Sciatic nerve (tissue), 2 donors: Measurements from ENCODE around the gene CDK5. TPM values are rescaled to one million over a fixed set of nuclear protein-coding genes. Genes with fewer than 3 reads are reported as not detected.

Experiments used
- ATAC-seq: fragments of 200-7000 bp; cut with Tn5 transposase; one replicate; pipeline ENCODE4 v1.9.1; 2020; ENCODE audit warnings: mild to moderate bottlenecking, moderate library complexity
- DNase-seq: peaks from one replicate; pipeline ENCODE4 v3.0.0-alpha.2; 2020; ENCODE audit warnings: low spot score
- intact Hi-C: fragments of 100-400 bp; cut with DNase I; formaldehyde crosslinking; loops from one replicate; pipeline ENCODE4 v1.14.2; 2022
- total RNA-seq: library from RNA; stranded (reverse); fragmentation: NEBNext Ultra II Directional; extraction: Animal tissue kit (Norgen Biotek cat#: 25700); gene quantifications from one replicate; pipeline ENCODE4 v1.2.1, GENCODE V29; 2021
- donor health status: DM: no; HTN: no; CAD: no.
- donor health status: DM: no; HTN: no; CAD: no.

CDK5 gene
- 5.7 TPM for total RNA-seq

DNA sequence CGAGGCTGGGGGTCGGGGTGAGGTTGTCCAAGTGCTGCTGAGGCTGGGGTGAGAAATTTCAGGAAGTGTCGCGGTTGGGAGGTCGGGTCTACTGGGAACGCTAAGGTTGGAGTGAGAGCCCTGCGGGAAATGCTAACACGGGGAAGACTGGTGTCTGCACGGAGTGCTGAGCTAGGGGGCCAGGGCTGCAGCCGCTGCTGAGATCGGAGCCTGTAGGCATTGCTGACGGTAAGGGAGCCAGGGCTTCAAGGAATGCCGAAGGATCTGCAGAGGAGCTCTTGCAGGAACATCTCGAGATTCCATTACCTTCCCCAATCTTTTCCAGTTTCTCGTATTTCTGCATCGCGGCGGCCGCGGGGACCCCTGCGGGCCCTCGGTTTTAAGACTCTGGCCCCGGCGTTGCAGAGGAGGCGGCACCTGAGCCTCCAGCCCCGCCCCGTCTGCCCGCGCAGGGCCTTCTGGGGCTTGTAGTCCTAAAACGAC lies at the start of gene CDK5:
Gene CDK5 (minus strand): TSS at position 392 of the 483 bp plus-strand sequence. CDS start 49 bp downstream, at position 343.
- ATAC-seq (peak; percentile 2), DNase-seq (no peak)
- intact Hi-C loops, result no loop called here

DNA sequence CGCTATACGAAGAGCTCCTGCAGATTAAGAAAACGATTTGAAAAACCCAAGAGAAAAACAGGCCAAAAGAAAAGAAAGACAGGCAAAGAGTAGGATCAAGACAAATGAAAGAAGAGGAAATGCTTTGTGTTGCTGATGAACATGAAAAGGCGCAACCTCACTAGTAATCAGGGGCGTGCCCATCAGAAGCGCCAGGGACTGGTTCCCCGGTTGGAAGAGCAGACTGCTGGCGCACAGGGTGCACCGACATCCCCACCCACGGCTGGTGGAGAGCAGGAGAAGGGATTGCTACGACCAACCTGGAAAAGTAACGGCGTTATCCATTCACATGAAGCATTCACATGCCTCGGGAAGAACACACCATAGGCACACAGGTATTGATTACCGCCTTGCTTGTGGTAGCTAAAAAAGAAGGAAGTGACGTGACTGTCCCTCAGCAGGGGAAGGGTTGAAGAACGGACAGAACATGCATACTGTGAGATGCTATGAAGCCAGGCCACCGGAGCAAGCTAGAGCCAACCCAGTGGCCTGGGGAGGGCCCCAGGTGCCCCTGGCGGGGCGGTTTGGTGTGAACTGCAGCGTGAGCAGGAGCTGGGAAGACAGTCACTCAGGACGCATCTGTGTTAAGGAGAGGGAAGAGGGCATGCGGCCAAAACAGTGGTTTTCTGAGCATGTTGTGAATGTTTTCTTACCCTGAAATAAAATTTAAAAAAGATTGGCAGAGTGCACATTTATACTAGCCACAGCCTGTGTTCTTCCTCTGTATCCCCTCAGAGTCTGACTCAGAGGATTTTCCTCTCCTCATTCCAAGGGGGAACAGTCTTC lies 46.9 kb upstream of the CDK5 start:
- intact Hi-C loops, result no loop called here
- ATAC-seq, result peak; percentile 34
- DNase-seq, result peak; percentile 83

DNA sequence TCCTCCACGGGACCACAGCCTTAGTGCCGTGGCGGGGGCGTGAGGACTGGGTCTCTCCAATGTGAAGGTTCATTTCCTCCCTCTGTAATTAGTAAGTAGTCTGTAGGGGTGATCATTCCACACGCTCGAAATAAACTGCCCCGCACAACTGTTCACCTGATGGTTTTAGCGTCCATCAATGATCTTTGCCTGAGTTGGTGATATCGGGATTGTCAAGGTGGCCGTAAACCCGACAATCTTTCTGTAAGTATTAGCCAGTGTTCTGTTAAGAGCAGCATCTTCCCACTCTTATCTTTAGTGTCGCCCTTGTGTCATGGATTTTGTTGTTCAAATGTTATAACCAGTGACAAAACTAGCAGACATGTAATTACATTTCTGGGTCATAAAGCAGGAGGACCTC lies 46.3 kb upstream of the CDK5 start:
- DNase-seq (no peak), ATAC-seq (no peak)
- intact Hi-C loops, result no loop called here

DNA sequence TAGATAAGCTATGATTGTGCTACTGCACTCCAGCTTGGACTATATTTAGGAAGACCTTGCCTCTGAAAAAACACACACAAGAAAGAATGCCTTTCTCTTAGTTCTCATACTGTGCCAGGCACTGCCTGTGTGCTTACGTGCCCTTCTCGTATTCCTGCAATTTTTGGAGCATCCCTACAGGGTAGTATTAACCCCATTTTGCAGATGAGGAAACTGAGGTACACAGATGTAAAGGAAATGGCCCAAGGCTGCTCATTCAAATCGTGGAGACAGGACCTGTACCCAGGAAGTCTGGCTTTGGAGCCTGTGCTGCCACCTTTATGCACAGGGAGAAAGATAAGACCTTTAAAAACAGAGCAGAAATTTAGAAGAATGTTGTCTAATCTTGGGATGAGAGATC lies 45.3 kb upstream of the CDK5 start:
- no peak for ATAC-seq
- no peak for DNase-seq
- intact Hi-C loops, result no loop called here

DNA sequence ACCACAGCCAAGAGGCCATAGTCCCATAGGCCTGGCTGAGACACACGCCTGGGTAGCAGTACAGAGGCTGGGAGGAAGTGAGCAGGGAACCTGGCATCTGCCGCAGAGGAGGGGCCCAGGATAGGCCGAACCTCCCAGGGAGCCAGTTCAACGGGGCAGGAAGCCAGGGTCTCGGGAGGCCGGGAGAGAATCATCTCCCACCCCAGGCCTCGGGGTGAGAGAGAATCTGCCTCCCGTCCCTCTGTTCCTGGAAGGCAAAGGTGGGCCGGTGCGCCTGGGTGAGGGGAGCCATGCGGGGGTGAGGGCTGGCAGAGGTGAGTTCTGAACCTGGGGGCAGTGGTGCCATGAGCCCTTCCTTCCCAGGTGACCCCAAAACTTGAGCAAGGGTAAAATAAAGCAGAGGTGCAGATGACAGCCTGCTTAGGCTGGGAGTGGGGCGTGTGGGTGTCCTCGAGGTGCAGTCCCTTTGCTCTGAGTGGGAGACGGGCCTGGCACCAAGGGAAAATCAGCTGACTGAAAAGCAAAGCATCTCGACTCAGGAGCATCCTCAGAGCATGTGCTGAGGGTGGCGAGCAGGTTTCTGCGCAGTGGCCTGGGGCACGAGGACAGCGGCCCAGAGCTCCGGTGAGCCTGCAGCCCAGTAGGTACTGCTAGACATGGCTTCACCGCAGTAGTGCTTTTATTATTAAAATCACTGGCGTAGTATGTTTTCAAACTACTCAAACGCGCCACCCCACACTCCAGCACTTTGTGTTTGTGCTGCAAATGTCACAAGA lies 44.1 kb upstream of the CDK5 start:
- intact Hi-C loops, result no loop called here
- DNase-seq (no peak), ATAC-seq (no peak)

DNA sequence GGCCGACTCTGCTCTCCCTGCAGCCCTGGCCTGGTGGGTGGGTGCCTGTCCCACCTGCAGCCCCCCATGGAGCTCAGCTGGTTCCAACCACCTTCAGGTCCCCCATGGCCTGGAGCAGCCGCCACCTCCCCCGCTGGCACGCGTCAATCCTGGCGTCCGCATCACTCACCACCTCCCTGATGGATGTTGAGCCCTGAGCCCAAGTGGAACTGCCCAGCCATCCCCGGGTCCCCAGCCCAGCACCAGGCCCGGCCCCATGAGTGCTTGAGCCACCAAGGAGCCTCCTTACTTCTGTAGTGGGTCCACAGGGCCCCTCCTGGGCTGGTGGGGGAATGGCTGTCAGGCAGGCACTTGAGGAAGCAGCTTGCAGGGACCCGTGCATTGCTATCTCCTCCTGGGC lies 43.2 kb upstream of the CDK5 start:
- intact Hi-C loops, result no loop called here
- ATAC-seq (peak; percentile 14), DNase-seq (no peak)

DNA sequence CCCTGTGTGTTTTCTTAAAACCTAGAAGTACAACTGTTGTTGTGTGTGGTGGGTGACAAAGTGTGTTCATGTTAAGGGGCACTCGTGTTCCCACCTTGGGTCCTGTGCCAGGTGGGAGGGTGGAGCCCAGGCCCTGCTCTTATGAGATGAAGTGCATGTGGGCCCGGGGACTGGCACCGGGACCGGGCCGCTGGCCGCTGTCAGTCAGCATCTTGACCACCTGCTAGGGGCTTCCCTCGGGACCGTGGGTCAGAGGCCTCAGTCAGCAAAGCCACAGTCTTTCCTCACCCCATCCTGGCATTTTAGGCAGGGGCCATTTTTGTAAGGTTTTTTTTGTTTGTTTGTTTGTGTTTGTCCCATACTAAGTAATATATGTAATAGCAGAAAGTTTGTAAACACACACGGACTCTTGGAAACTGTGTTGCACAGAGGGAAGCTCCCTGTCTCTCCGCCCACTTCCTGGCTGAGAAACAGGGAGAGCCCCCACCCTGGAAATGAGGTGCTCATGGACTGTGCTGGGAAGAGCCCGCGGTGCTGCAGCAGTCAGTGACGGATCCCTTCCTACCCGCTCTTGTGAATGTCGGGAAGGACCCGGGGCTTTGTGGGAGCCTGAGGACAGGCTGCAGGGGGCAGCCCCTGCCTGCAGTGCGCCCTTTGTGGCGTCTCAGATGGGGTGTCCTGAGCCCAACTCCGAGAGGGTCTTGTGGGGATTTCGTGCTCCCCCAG lies 42.0 kb upstream of the CDK5 start:
- ATAC-seq, result no peak
- DNase-seq, result no peak
- intact Hi-C loops, result no loop called here

DNA sequence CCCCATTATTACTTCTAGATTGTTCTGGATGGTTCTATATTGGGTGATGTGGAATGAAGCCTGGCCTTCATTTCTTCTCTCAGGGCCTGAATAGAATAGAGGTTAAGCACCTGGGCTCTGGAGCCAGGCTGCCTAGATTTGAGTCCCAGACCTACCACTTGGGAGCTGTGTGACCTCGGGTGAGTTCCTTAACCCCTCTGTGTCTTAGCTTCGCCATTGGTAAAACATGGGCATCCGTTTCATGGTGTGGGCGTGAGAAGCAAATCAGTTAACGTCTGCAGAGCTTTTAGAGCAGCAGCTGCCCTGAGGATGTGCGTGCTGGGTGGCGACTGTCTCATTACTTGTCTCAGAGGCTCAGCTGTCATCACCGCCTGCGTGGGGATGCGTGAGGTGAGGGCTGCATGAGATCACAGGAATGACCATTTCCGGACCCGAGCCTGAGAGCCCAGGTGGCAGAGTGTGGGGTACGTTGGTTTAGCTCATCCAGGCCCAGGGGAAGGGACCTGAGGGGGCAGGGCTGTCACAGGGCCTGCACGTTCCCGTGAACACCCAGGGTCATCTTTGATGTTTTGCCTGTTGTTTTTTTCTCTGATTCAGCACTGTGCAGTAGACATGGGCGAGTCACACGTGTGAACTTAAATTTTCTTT lies 38.3 kb upstream of the CDK5 start:
- intact Hi-C loops, result no loop called here
- DNase-seq (peak; percentile 47), ATAC-seq (no peak)

DNA sequence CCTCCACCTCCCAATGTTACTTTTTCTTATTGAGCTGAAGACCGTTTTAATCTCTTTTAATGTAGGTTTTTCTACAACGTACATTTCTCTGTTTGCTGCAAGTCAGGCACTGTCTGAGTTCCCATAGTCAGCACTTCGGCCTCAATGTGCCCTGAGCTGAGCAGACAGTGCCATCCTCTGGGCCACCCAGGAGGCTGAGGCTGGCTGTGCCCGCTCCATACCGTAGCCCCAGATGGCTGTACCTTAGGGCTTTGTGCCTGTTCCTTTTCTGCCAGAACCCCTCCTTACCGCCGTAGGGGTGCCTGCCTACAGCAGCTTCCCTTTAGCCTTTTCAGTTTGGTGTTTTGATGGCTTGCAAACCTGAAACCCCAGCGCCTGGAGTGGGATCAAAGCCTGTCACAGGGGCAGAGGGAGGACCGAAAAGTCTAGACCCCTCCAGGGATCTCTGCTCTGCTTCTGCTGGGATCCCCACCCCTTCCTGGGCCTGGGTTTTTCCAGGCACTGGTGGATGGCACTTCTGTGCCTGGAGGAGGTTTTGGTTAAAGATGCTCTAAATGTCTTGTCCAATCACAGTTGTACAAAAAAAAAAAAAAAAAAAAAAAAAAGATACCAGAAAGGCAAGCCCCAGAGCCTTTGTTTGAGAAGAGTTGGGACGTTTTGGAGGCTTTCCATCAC lies 37.6 kb upstream of the CDK5 start:
- DNase-seq, result no peak
- intact Hi-C loops, result no loop called here
- no peak for ATAC-seq

DNA sequence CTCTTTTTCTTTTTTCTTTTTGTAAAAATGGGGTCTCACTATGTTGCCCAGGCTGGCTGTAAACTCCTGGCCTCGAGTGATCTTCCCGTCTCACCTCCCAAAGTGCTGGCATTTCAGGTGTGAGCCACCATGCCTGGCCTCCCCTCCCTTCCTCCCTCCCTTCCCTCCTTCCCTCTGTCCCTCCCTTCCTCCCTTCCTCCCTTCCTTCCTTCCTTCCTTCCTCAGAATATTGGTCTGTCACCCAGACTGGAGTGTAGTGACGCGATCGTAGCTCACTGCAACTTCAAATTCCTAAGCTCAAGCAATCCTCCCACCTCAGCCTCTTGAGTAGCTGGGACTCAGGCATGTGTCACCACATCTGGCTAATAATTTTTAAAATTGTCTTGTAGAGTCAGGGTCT lies 37.0 kb upstream of the CDK5 start:
- DNase-seq, result no peak
- intact Hi-C loops, result no loop called here
- ATAC-seq, result no peak

DNA sequence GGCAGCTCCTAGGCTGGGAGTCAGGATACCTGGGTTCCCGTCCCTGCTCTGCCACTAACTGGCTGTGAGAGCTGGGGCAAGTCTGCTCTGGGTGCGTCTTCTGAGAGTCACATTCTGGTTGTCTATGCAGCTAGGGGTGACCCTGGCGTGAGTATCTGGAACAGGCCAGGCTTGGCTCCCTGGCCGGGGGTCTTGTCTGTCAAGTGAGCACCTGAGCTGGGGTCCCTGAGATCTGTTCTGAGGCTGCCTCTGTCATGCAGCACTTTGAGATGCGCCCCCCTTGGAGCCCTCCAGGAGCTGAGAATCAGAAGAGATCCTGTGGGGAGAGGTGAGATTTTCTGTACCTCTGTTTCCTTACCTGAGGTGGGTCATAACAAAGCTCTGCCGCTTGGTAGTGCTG lies 36.1 kb upstream of the CDK5 start:
- intact Hi-C loops, result no loop called here
- no peak for ATAC-seq
- DNase-seq, result no peak

DNA sequence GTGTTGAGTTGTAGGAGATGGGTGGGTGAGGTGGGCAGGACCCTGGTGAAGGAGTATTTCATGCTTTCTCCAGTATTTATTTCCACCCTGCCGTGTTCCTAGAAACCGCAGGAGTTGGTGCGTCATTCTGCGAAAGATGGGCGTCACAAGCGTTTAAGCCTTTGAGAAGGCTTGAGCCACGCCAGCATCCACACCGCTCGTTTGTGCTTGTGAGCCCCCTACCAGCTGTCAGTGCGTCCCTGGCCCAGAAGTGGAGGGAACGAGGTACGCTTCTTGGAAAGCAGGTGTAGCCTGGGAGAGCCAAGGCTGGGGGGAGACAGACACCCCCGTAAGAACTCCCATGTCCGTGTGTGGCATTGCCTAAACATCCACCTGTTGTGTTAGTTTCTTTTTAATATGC lies 34.3 kb upstream of the CDK5 start:
- DNase-seq (peak; percentile 53), ATAC-seq (no peak)
- intact Hi-C loops, result no loop called here

DNA sequence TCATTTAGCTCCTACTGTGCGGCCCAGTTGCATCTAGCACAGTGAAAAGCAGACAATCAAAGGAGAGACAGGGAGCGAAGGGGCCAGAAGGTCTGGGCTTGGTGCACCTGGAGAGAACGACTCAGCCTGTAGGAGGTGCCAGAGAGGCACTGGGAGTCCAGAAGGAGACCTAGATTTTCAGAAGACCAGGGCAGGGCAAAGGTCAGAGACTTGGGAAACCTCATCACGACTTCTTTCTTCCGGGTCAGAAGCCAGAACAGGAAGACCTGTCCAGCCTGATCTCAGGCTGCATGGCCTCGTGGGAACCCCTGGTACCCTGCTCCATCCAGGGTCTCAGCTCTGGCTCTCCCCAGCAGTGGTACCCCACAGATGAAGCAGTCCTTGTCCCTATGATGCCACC lies 33.7 kb upstream of the CDK5 start:
- DNase-seq (peak; percentile 60), ATAC-seq (no peak)
- intact Hi-C loops, result no loop called here

DNA sequence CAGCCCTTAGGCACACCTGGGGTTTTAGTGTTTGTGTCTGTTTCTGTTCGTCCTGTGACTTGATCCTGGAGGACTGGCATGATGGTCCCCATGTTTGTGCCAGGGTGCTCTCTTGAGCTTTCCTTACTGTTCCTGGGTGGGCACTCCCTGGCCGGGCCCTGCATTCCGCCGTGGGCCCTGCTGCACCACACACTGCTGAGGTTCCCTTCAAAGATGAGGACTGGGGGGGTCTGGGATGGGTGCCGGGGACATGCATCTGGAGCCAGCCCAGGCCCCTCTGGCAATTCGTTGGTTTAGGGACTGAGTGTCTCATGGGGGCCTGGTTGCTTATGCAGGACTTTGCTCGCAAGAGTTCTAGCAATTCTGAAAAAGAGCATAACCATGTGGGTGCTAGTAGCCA lies 33.3 kb upstream of the CDK5 start:
- peak; percentile 52 for DNase-seq
- intact Hi-C loops, result no loop called here

DNA sequence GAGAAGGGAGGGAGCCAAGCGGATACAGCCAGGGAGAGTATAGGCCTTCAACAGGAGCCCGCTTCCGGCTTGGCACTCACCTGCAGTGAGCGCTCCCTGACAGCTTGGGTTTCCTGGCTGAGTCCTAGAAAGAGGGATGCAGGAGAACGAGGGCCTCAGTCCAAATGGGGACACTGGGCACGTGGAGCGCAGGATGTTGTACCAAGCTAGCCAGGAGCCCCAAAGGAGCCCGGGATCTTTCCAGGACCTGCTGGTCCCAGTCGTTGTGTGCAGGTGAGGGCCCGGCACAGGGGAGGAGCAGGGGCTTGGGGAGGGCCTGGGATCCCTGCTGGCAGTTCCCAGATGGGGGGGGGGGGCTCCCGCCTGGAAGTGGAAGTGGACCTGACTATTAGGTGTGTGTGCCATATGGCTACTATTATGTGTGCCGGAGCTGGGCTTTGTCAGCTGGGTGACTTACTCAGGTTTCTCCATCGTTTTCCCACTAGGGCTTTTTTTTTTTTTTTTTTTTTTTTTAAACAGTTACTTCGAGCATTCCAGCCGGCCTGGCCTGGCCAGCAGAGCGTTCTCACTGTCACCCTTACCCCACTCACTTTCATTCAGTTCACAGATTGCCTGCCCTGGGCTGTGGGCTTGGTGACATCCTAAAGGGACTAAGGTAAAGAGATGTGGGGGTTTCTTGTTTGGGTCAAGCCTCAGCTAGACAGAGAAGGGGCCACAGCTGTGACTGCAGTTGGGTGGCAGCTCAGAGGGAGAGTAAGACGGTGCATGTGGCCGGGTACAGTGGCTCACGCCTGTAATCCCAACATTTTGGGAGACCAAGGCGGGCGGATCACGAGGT lies 32.4 kb upstream of the CDK5 start:
- intact Hi-C loops, result no loop called here
- no peak for ATAC-seq
- peak; percentile 56 for DNase-seq

More for the DNA sequence above, 33.3 kb upstream of the CDK5 start:
- ATAC-seq, result no peak

DNA sequence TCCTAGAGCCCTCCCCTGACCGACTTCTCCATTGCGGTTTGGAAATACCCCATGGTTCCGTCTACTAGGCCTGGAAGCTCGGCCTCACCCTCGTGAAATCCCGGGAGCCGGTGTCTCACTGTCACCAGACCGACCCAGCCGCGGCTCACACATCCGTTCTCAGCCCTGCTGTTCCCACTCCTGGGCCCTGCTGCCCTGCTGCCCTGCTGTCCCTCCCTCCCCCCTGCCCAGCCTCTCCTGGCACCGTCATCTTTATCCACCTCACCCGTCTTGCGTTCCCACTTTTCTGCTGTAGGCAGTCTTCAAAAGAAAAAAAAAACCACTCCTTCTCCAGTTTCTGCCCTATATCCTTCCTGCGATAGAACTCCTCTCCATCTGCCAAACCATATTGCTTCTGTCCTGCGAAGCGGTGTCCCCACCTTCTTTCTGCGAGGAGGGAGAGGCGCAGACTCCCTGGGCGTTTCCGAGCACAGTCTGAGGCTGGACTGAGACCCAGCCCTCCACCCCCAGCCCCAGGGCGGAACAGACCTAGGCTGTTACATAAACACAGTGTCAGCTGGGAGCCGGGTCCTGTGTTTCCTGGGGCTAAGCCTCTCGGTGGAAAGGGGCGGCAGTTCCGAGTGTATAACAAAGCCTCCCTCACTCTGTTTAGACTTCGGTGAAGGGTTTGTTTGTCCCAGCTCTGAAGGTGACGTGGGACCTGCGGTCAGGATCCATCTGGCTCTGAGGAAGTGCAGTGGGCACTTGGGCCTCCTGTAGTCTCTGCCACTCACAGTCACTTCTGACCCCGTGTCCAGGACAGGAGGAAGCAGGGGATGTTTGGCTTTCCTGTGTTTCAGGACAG lies 31.4 kb upstream of the CDK5 start:
- ATAC-seq, result peak; percentile 56
- DNase-seq, result peak; percentile 86
- intact Hi-C loops, result no loop called here
